A673 (cell line): ENCODE data around the gene EHD4. TPM values are rescaled to one million over a fixed set of nuclear protein-coding genes. Genes with fewer than 3 reads are reported as not detected.

ENCODE experiments used
- BruUV-seq: library from RNA; stranded (reverse); fragments of 400-500 nt; replicated peaks from 2 replicates; lab custom pipeline; 2021; lab: Mats Ljungman, UMichigan
- CTCF ChIA-PET: fragments of 300-600 bp; sonication (Branson Sonifier 250); formaldehyde crosslinking; loops from one replicate; lab custom pipeline; 2022; ENCODE audit warnings: antibody characterized with exemption; lab: Charles Lee
- POLR2A ChIA-PET: fragments of 300-600 bp; sonication (Branson Sonifier 250); formaldehyde crosslinking; loops from one replicate; lab custom pipeline; 2022; ENCODE audit warnings: antibody characterized with exemption; ENCODE audit not compliant: low non-redundant PET; lab: Charles Lee
- DNase-seq: peaks from one replicate; pipeline ENCODE4 v3.0.0-alpha.2; 2015; ENCODE audit warnings: low spot score
- H3K27ac ChIP-seq: fragments of 200-600 bp; sonication (generic); 2 replicates; pipeline ENCODE4 v1.5.1; 2016; ENCODE audit warnings: mixed run types, low read depth, mild to moderate bottlenecking, mixed read lengths, antibody characterized with exemption, low read length; ENCODE audit not compliant: poor library complexity, severe bottlenecking
- H3K27me3 ChIP-seq: fragments of 200-600 bp; sonication (generic); replicated peaks from 2 replicates; pipeline ENCODE4 v1.6.1; 2017; ENCODE audit warnings: mixed run types, low read depth, mild to moderate bottlenecking, mixed read lengths, antibody characterized with exemption, low read length; ENCODE audit not compliant: insufficient read depth, poor library complexity
- H3K36me3 ChIP-seq: fragments of 200-600 bp; sonication (generic); 2 replicates; pipeline ENCODE4 v1.6.1; 2016; ENCODE audit warnings: mixed run types, mild to moderate bottlenecking, mixed read lengths, antibody characterized with exemption, low read length; ENCODE audit not compliant: insufficient read depth, poor library complexity, severe bottlenecking
- H3K4me1 ChIP-seq: fragments of 200-600 bp; sonication (generic); 2 replicates; pipeline ENCODE4 v1.6.1; 2017; ENCODE audit warnings: mixed run types, mild to moderate bottlenecking, mixed read lengths, antibody characterized with exemption, low read length; ENCODE audit not compliant: insufficient read depth, poor library complexity, severe bottlenecking
- H3K4me3 ChIP-seq: fragments of 200-600 bp; sonication (generic); 2 replicates; pipeline ENCODE4 v1.5.1; 2016; ENCODE audit warnings: low read depth, mixed run types, mild to moderate bottlenecking, mixed read lengths, low read length; ENCODE audit not compliant: poor library complexity, severe bottlenecking
- H3K9me3 ChIP-seq: fragments of 200-600 bp; sonication (generic); 2 replicates; pipeline ENCODE4 v1.6.1; 2016; ENCODE audit warnings: mixed run types, low read depth, mild to moderate bottlenecking, mixed read lengths, antibody characterized with exemption, low read length; ENCODE audit not compliant: poor library complexity, severe bottlenecking
- EZH2 ChIP-seq: fragments of 200-600 bp; sonication (generic); IDR thresholded peaks from 2 replicates; pipeline ENCODE4 v1.6.1; 2017; ENCODE audit warnings: borderline replicate concordance, low read depth, mild to moderate bottlenecking, mixed read lengths, antibody characterized with exemption, low read length; ENCODE audit not compliant: poor library complexity, severe bottlenecking
- intact Hi-C: fragments of 100-400 bp; cut with micrococcal nuclease; formaldehyde crosslinking; loops from one replicate; pipeline ENCODE4 v1.10.0; 2022; ENCODE audit not compliant: unreplicated experiment
- total RNA-seq: library from RNA; stranded (reverse); gene quantifications from 2 replicates; pipeline ENCODE4 v1.2.3, GENCODE V29; 2021
- TF ChIP-seq, protein P1 (sequence below): fragments of 300-800, 200-600 bp; sonication (generic); conservative IDR thresholded peaks from 2 replicates; pipeline ENCODE4 v1.5.1; 2017; ENCODE audit warnings: low read depth, mild to moderate bottlenecking, antibody characterized with exemption, low read length, moderate library complexity, mixed read lengths

The EHD4 gene
- total RNA-seq, 1 experiment from 2014 or later: 29.4 TPM

DNA sequence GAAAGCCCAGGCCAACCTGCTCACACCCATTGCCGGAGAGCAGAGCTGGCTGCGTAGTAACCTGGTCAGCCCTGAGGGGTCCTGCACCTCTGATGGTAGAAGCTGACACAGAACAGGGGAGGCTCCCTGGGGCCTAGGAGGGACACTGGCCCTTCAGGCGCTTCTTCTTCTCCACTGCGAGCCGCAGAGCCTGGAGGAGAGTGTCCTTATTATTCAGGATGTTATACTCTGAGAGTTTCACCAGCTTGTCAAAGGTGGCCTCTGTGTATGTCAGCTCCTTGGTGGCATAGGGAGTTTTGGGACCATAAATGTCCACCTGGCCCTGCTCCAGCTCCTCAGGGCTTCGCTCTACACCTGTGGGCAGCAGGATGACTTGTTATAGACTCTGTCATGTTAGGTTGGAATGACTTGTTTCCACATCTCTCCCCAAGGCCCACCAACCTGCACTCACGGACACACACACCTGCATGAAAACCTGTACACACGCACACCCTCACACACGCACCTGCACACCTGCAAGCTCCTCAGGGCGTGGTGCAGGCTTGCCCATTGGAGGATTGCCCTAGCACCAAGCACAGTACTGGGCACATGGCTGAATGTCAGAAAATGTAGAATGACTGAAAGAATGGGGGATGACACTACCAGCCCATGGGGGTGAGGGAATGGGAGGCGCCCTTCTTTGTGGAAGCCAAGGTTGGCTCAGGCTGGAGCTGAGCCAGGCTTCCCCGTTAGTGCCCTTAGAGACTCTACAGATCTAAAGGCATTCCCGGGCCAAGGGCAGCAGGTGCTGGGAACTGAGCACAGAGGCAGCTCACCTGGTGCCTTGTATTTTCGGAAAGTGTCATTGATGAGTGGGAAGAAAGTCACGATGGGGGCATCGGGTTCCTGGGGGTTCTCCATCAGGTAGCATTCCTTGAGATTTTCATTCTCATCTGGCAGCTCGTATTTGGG lies 11.5 kb upstream of the EHD4 start:
- H3K27ac ChIP-seq: no peak overlapping the region
- H3K36me3 ChIP-seq: no peaks in the 10 kb centered on the region
- H3K4me1 ChIP-seq: no peaks in the 10 kb centered on the region
- intact Hi-C loops: no loop called here
- TF ChIP-seq, protein P1, sequence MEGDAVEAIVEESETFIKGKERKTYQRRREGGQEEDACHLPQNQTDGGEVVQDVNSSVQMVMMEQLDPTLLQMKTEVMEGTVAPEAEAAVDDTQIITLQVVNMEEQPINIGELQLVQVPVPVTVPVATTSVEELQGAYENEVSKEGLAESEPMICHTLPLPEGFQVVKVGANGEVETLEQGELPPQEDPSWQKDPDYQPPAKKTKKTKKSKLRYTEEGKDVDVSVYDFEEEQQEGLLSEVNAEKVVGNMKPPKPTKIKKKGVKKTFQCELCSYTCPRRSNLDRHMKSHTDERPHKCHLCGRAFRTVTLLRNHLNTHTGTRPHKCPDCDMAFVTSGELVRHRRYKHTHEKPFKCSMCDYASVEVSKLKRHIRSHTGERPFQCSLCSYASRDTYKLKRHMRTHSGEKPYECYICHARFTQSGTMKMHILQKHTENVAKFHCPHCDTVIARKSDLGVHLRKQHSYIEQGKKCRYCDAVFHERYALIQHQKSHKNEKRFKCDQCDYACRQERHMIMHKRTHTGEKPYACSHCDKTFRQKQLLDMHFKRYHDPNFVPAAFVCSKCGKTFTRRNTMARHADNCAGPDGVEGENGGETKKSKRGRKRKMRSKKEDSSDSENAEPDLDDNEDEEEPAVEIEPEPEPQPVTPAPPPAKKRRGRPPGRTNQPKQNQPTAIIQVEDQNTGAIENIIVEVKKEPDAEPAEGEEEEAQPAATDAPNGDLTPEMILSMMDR: no peak
- no peak for TF ChIP-seq EZH2
- H3K27me3 ChIP-seq: no peaks in the 10 kb centered on the region
- DNase-seq: no peak
- ChIA-PET POLR2A (interaction anchor here (0.6 kb wide), 1 partner anchor 292 kb away, joined by 3 read pairs; no protein-coding TSS in a partner anchor), CTCF (no interaction called here)
- no peak overlapping the region for H3K4me3 ChIP-seq
- no peaks in the 10 kb centered on the region for H3K9me3 ChIP-seq
- no TSS peak for BruUV-seq

DNA sequence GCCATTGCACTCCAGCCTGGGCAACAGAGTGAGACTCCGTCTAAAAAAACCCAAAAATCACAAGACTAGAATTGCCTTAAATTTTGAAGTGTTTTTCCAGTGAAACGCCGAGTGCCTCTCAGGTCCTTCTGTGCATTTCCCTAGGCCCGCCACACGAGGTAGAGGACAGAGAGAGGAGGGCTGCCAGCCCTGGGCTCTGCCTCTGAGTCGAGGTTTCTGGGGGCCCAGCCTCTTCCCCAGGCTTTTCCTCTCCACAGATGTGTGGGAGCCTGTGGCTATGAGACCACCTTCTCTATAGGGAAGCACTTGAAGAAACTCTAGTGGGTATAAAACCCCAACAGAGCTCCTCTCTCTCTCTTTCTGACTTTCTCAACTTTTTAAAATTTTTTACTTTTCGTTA lies 10.9 kb upstream of the EHD4 start:
- CTCF ChIA-PET: no interaction called here
- POLR2A ChIA-PET: interaction anchor here (0.6 kb wide), 1 partner anchor 293 kb away, joined by 3 read pairs; no protein-coding TSS in a partner anchor
- TF ChIP-seq, protein P1: no peak
- H3K27me3 ChIP-seq: no peaks in the 10 kb centered on the region
- intact Hi-C loops: no loop called here
- H3K9me3 ChIP-seq: no peaks in the 10 kb centered on the region
- no peak overlapping the region for H3K27ac ChIP-seq
- no peaks in the 10 kb centered on the region for H3K36me3 ChIP-seq
- H3K4me1 ChIP-seq: no peaks in the 10 kb centered on the region
- no peak for DNase-seq
- BruUV-seq: no TSS peak
- no peak overlapping the region for H3K4me3 ChIP-seq

DNA sequence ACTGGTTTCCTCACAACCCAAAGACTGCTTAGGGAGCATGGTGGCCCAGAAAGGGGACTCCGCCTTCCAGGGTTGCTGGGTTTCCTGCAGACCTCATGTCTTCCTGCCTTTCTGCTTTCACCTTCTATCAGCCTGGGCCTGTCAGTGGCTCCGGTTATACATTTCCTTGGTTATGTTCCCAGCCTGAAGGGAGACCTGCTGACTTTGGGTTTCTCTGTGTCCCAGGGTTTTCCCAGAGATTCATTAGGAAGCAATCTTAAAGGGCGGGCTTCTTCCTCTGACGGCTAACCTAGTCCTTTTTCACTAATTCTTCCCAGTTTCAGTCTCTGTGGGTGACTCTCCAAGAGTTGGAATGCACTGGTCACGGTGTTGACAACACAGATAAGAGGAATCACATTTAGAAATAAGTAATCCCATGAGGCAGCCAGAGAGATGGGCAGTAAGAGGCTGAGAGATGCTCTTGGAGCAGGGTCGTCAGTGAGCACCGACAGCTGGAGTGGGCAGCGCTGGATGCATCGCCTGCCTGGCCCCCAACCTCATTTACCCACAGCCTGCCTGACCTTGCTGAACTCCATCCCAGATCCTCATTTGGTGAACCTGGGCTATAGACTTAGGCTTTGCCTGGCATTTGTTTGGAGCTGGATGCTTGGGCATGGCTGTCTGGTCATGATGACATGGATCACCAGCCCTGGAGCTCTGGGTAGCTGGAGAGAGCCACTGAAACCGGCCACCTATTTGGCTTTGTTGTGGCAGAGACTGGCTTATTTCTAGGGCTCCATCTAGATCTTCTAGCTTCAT lies 10.0 kb upstream of the EHD4 start:
- ChIA-PET POLR2A (no interaction called here), CTCF (no interaction called here)
- H3K36me3 ChIP-seq: no peaks in the 10 kb centered on the region
- BruUV-seq: no TSS peak
- H3K4me1 ChIP-seq: no peaks in the 10 kb centered on the region
- intact Hi-C loops: no loop called here
- no peak overlapping the region for H3K27ac ChIP-seq
- no peak overlapping the region for H3K4me3 ChIP-seq
- H3K9me3 ChIP-seq: no peaks in the 10 kb centered on the region
- no peak for TF ChIP-seq EZH2
- TF ChIP-seq, protein P1: no peak
- no peaks in the 10 kb centered on the region for H3K27me3 ChIP-seq
- DNase-seq: no peak
